Activated T-cell treated with anti-CD3 and anti-CD28 coated beads for 48 hours (primary cell): Measurements from ENCODE around the gene IGF1R.

ENCODE experiments used
- DNase-seq: peaks from one replicate; pipeline ENCODE4 v3.0.0-alpha.2; 2020; ENCODE audit warnings: low read depth

Gene IGF1R

DNA sequence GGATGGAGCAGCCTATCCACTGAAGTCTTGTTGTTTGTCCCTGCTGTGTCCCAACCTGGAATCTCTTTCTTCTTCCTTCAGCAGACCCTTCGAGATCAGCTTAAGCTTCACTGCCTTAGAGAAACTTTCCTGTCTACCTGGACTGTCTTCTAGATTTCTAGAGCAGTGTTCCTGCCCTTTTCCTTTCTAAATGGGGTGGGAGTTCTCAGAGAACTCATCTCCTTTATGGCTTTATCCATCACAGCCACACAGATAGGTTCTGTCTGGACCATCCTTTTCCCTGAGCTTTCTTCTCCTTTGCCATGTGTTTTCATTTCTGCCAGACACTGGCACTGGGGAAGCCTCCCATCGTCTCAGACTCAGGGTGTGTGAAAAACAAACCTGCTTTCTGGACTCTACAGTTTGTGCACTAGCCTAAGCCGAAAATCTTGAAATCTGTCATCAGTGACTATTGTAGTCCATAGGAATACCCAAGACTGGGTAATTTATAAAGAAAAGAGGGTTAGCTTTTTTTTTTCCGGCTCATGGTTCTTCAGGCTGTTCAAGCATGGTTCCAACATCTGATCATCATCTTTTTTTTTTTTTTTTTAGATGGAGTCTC, 181.8 kb downstream of the IGF1R start:
- no peak for DNase-seq

DNA sequence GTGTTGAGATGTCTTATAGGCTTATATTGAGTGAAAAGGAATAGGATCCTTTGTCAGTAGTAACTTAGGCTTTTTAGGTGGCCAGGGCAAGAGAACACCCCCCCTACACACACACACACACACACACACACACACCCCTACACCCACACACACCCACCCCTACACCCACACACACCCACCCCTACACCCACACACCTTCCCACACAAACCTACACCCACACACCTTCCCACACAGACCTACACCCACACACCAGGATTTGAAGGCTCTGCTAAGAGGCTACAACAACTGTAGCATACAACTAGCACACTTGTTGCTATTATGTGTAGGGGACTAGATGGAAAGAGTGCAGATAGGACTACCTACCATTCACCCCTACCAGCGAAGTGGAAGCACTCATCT, 186.6 kb downstream of the IGF1R start:
- DNase-seq, result no peak

DNA sequence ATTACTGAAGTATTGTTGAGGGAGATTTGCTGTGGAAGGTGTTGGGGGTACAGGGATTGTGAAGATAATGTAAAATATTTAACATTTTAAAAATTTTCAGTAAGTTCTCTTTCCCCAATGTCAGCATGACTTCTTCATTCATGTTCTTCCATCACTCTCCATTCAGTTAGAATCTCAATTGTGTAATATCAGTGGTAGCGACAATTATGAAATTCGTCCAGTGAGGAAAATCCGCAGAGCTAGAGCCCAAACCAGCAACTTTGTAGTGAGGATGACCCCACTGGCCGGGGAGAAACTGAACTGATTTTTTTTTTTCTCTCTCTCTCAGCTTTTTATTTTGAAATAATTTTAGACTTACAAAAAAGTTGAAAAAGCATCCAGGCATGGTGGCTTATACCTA, 187.5 kb downstream of the IGF1R start:
- no peak for DNase-seq

DNA sequence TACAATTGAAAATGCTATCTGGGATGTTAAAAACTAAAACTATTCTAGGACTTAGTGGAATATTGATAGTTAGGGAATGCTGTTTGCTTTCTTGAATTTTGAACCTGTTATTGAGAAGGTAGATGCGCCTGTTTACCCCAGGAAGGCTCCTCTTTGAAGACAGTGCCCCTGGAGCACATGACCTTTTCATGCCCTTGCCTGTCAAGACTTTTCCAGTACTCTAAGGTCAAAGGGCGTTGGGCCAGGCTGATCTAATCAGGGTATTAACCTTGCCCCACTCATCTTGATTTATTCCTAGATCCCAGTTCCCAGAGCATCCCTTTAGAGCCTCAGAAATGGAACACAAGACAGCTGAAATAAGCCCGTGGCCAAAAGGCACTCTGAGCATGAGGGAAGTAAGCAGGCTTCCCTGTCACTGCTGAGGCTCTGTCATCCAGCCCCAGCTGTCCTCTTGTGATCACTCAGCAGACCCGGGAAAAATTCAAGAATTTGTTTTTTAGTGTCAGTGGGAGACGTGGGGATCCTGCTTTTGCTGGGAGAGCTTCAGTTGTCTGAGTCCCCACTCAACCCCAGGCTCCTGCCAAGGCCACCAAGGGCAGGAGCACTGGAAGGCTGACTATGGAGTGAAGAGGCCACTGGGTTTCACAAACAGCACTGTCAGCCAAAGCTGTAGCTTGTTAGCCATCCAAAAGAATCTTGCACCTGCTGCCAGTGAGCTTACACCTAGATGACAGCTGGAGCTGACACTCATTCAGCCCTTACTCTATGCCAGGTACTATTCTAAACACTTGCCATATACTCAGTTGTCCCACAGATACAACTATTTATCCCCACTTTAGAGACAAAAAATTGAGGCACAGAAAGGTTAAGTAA, 190.3 kb downstream of the IGF1R start:
- no peak for DNase-seq

DNA sequence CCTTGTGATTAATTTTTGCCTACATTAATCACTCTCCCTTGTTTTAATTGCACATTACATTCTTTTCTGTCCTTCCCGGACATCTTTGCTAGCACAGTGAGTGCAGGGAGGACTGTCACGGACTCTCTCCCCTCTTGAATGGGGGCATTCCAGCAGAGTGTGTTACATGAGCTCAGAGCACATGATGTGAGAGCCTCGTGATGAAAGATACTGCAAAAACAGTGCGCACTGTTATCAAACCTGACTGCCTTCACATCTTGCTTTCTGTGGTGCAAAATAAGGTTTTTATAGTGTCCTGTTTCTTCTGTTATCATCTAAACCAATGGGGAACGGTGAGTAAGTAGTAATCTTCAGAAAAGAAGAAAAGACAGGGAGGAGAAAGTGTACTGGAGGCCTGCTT, 191.7 kb downstream of the IGF1R start:
- DNase-seq, result no peak

DNA sequence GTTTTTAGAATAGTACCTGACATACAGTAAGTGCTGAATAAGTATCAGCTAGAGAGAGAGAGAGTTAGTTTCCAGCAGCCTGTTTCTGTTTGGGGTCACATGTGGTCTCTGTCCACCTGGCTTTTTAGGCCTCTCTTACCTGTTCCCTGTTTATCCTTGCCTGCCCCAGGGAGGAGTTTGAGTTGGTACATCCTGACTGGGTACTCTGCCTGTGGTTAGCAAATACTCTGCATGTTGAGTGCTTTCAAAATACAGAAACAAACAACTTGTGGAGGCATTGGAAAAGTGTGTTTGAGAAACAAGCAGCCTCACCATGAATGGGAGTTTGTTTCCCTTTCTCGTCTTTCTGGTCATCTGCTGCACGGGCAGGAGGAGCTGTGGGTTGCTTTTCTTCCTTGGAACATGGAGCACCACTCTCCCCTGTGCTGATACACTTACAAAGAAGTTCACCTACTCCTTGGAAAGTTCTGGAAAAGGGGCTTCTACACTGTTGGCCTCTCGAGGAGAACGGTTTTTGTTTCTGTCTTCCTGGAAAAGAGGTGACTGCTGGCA, 193.2 kb downstream of the IGF1R start:
- DNase-seq, result no peak

DNA sequence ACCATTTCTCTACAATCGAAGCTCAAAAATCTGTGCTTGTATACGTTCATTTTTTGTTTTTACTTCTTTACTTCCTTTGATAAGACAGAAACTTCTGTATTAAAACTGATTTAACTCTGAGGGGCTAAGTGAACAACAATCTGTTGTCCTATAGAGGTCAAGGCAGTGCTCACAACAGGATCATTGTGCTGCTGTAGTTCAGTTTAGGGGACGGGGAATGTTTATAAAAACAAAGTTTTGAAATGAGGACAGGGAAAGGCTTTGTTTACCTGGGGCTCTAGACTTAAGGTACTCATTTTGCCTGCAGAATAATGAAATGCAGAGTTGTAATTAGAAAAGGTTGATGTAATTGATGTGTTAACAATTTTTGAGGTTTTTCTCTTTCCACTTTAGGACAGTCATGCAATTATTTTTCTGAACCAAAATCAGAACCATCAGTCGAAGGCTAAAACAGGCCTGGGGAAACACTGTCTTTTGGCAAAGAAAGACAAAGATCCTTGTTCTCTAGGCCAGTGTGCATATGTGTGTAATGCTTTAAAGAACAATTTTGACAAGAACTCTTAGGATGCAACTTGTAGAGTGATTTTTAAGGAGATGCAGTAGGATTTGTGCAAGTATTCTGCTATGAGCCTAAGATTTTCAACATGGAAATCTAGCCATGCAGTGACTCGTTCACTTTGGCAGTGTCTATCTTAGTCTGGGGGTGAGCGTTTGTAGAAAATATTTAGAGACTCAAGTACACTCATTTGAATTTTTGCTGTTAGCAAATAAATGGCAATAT, 194.0 kb downstream of the IGF1R start:
- DNase-seq, result no peak

DNA sequence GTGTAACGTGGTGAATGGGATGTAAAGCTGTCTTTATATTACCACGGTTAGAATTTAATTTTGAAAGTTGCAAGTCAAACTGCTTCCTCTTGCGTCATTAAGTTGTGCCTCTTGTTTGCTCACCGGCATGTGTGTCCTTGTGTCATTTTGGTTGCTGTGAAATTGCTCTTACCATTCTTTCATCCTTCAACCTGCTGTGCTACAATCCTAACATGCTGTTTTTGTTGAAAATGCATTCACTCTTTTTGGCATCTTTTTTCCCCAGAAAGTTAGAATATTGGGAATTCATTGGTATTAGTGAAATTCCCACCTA, 194.6 kb downstream of the IGF1R start:
- no peak for DNase-seq

DNA sequence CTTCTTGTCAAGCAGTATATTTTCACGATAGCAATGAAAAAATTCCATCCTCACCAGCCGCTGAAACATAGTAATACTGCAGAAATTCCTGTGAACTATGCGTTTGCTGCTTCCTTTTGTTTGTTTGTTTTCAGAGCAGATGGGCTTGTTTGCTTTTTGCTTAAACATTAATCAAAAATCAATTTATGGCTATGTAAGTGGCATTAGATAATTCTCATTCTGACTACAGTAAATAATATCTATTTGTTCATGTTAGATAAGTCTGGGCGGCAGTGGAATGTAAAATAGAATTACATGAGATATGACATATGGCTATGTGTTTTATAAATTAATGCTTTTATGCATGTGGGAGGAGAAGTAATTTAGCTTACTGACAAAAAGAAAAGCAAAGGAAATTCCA, 195.5 kb downstream of the IGF1R start:
- DNase-seq, result no peak

DNA sequence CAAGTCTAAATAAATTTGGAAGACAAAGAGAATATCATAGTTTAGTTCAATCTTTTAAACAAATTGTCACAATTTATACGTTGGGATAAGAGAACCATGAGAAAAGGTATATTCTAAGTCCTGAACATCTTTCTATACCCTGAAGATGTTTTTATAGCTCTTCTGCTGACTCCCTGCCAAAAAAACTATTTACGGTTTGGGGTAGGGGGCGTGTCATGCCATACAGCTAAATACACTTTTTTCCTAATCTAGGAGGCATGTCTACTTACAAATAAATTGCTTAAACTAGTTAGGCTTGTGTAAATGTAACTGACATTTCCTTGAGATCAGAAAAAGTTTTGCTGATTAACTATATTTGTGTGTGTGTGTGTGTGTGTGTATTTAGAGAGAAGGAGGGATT, 195.9 kb downstream of the IGF1R start:
- no peak for DNase-seq

DNA sequence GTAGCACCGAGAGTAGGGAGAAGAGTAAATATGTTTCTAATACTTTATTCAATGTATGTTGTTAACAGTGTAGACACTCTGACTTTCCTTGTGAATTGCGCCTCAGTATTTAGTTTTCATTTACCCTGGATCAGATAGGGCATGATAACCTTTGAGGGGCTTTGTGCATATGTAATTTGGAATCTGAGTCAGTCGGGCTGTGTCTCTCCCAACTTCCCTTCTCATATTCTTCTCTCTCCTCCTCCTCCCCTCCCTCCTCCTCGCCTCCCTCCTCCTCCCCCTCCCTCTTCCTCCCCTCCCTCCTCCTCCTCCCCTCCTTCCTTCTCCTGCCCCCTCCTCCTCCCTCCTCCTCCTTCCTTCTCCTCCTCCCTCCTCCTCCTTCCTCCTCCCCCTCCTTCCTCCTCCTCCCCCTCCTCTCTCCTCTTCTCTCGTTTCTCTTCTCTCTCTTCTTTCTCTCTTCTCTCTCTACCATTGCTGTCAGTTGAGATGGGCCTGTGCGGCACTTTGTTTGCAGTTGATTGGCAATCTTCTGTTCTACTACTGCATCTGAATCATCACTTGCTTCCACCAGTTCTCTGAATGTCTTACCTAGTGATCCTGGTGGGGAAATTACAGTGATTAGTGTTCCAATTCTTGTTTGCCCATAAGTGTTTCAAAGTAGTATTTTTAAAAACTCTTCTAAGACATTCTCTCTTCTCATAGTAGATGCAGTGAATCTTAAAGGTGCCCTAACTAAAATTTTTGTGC, 197.0 kb downstream of the IGF1R start:
- no peak for DNase-seq

DNA sequence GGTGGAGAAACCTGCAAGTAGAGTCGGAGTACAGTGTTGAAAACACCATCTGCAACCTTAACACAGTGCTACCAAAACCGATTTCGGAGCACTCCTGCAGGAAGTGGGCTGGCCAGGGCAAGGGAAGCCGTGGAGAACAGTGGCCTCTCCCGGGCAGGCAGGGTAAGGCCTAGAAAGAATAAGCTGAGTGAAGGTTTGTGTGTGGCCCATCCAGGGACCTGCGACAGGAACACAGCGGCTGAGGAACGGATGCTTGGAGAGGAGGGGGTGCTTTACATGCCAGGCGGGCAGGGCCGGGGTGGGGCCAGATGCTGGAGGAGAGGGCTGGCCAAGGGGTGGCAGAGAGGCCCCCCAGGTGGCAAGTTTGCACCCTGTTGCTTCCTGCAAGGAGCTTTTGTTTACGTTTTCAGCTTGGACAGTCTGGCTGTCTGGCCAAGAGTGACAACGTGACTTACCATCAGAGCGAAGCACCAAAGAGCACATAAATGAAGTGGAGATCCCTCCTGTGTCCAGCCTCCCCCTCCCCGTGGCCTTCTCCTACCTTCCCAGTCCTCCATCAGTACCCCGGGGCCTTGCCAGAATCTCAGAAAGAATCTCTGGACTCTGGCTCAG, 202.7 kb downstream of the IGF1R start:
- peak; percentile 60 for DNase-seq

DNA sequence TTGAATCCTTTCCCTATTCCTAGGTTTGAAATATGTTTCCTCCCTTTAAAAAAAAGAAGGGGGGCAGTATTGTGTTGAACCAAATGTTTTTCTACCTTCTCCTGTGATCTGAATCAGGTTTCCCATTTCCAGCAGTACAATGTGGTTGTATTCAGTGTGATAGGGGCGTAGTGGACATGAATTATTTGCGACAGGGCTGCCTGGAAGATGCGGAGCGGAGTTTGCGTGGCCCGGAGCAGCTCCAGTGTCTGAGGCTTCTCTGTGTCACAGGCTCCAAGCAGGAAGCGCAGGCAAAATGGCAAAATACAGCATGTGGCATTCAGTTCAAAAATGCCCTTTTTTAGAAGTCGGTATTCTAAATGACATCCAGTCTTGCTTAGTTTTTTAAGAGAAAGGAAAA, 204.8 kb downstream of the IGF1R start:
- peak; percentile 68 for DNase-seq

DNA sequence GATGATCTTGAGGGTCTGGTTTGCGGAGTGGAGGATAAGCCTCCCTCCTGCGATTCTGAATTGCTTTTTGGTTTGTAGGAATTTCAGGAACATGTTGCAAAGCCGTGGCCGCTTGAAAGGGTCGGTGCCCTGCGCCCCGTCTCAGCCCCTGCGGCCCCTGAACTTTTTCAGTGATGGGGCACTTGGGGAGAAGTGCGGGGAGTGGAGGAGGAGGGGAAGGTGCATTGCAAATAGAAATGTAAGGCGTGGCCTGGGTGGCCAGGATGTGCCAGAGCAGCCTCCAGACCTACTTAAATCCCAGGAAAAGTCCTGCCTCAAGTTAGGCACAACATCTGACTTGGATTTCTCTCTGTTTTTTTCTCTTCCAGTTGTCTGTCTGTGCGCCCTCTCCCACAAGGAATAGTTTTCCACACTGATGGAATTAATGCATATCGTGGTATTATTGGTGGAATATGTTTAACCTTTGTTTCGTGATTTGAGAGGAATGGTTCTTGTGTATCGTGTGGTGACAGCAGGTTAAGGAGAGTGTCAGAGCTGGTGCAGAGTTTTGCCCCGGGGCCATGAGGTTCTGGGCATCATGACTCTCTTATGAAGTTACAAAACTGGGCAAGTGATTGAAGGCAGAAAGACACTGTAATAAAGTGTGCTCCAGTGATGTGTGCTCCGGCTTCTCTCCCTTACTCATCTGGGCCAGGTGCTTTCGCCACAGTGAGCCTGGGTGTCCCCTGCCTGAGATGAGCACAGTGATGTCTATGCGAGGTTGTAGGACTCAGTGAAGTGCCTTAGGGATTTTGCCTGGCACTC, 205.5 kb downstream of the IGF1R start:
- DNase-seq, result no peak

DNA sequence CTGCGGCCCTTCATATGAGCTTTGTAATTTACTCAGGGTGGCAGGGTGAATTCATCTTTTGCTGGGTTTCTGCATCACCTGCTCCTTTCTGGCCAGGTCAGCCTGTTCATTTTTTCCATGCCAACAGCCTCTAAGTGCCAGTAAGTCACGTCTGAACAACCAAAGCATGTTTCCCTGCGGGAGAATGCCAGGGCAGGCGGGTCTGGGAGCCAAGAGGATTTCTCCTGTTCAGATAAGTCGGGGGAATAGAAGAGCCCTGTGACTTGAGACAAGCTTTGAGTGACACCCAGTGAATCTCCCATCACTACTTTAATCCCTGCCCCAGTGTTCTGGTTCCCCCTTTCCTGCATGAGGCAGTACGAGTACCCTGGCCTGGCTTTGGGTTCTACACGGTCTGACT, 206.2 kb downstream of the IGF1R start:
- no peak for DNase-seq

DNA sequence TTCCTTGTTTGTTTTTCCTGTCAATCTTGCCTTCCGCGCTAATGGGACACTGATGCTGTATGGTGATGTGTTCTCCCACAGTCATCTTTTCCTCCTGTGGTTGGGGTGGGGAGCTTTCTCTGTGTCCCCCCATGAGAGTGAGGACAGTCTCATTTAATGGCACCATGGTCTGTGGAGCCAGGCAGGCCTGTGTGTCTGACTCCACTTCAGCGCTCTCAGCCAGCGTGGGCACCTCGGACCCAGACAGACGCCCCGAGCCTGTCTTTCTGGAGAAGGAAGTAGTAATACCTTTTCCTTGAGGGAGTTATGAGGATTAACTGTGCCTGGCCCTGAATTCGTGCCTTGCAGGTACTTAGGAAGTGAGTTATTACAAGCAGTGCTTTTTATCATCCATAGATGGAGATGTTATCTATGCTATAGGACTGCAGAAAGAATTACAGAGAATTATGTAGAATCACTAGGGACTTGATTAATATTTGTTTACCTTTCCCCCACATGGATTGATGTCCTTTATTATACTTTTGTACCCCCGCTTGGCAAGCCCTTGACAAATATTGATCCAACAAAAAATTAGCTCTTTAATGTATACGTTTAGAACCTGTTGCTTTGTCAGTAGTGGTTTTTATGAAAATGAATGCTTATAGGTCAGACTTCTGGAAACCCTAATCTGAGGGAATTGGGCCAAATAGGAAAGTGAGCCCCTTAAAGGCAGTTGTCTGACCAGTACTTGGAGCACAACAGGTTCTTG, 206.9 kb downstream of the IGF1R start:
- DNase-seq, result no peak

DNA sequence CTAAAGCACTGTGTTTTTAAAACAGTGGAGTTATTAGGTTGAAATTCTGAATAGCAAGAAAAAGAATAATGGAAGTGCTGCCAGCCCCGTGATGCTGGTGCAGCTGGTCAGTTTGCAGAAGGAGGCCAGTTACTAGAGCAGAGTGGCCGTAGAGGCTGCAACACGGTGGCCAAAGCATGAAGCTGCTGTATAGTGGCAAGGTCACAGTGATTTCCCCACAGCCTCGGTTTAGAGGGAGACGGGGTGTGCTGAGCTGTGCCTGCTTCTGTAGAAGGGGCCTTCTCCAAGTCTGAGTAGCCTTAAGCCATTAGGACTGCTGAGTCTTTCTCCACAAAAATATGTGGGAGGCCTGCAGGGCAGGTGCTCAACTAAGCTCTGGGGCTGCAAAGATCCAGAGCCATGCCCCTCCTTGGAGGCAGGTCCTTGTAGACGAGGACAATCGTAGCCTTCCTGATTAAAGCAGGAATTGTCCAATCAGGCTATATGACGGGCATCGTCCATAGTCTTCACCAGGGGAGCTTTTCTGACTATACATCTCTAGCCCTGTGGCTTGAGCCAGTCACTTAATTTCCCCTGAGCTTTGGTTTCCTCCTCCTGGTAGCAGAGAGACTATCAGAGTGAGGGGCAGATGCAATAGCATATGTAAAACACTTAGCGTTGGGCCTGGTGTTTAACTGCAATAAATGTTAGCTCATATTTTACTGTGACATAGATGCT, 207.6 kb downstream of the IGF1R start:
- no peak for DNase-seq

DNA sequence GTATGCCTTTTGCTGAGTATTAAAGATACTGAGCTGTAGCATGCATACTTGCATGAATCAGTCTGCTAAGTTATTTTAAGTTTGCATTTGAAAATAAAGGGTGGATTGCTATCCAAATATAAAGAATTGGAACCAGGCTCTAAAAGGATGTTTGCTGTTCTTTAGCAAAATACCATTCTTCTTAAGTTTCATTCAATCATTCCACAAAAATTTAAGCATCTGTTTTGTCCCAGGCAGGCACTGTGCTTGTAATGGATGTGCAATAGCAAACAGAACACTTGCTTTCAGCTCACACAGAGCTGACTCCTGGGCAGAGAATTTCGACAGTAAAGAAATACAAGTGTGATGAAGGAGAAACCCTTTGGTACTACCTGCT, 208.2 kb downstream of the IGF1R start:
- no peak for DNase-seq

DNA sequence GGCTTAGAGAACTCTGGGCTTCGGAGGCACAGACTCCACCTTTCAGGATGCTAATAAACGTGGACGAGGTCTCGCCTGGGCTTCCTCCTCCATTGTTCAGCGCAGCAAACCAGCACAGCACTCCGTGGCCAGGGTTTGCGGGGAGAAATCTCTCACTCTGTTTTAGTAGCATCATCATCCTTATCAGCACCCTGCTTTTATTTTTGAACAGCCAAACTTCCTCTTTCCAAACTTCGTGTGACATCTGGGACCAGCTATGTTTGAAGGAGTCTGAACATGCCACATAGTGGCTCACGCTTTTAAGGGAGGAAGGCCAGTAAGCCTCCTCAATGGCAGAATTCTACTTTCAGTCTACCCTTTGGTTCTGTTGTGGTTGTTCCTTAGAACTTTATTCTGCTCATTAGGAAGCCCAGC, 210.3 kb downstream of the IGF1R start:
- DNase-seq, result no peak

DNA sequence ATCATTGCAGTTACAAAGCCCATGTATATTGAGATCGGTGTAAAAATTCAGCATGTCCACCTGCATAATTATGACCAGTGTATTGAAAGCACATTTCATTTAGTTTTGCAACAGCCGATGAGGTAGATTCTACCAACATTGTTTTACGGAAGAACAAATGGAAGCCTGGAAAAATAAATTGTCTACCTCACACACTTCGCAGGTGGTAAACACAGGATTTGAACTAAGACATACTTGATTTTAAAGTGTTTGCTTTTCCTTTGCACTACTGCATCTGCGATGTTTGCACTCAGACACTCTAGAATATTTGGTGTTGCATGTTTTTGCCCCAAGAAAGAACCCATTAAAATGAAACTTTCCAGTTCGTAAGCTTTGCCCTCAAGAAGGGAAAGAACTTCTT, 210.8 kb downstream of the IGF1R start:
- no peak for DNase-seq
